ENCODE results near the gene C3orf20.

The C3orf20 gene

DNA sequence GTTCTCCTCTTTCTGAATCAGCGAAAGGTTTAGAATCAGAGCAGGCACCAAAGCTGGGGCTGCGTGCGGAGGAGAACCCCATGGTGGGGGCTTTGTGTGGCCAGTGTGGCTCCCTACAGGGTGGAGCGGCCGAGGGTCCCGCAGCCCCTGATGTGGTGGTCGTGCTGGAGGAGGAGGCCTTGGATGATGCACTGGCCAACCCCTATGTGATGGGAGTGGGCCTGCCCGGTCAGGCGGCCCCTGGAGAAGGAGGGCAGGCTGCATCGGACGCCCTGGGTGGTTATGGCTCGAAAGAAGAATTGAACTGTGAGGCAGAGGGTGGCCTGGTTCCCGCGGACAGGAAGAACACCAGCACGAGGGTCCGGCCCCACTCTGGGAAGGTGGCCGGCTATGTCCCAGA is 145.2 kb downstream of the C3orf20 start:
- H3K4me3 Mint-ChIP-seq: no peak overlapping the region
- H3K4me1 Mint-ChIP-seq (ENCODE audit: low read depth): no peaks in the 10 kb centered on the region
- H3K9me3 Mint-ChIP-seq: no peaks in the 10 kb centered on the region
- peaks cover 5% of the 10 kb centered on the region for H3K27me3 Mint-ChIP-seq
- H3K27ac Mint-ChIP-seq: no peak overlapping the region
- no peaks in the 10 kb centered on the region for H3K36me3 Mint-ChIP-seq (ENCODE audit: low read depth)

- Mint-ChIP-seq H3K36me3 (ENCODE audit: low read depth) (no peaks in the 10 kb centered on the region), H3K27me3 (peaks cover 4% of the 10 kb centered on the region), H3K4me3 (no peak overlapping the region), H3K9me3 (no peaks in the 10 kb centered on the region), H3K4me1 (ENCODE audit: low read depth) (no peaks in the 10 kb centered on the region), H3K27ac (no peak overlapping the region)
Measured at GRCh38 chr3:14821151-14821550, 146.2 kb downstream of the C3orf20 start.

DNA sequence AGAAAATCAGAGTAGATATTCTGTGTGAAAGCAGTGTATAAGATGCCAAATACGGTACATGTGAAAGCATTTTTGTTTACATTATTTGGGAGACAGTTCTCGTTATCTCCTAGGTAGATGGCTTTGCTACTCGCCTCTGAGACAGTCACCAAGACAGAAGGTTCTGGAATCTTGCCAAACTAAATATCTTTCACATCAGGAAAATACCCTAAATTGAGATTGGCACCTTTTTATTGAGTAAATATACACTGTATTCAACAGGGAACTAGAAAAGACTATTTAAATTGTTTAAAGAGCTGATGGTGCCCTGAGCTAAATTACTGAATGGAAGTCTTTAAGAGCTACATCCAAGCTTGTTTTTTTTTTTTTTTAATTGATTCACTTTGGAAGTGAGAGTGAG is 147.2 kb downstream of the C3orf20 start:
- Mint-ChIP-seq H3K4me1 (ENCODE audit: low read depth) (no peaks in the 10 kb centered on the region), H3K4me3 (no peak overlapping the region), H3K9me3 (no peaks in the 10 kb centered on the region), H3K36me3 (ENCODE audit: low read depth) (no peaks in the 10 kb centered on the region), H3K27me3 (peaks cover 4% of the 10 kb centered on the region), H3K27ac (no peak overlapping the region)

Data from stimulated activated naive CD8-positive, alpha-beta T cell treated with anti-CD3 and anti-CD28 coated beads, Interleukin-15, Interleukin-2, amounts not matched to agents 100 ng/mL and 50 ng/mL, for 24 hours (primary cell).